ENCODE measurements around the gene FAM110C. TPM values are rescaled to one million over a fixed set of nuclear protein-coding genes. Genes with fewer than 3 reads are reported as not detected.

Gene FAM110C
- polyA plus RNA-seq, 1 of the 3 experiments (the other 2 are of a cell fraction): not detected

GRCh38 chr2:35852-36251 is 10.5 kb downstream of the FAM110C start:
- Histone ChIP-seq H3K4me2 (no peak overlapping the region), H3K4me3 (ENCODE audit: low read depth in 2 of 2, low read length in 1 of 2) (no peak overlapping the region), H2AFZ (ENCODE audit: low read depth) (no peak overlapping the region), H3K27ac (ENCODE audit: low read depth in 2 of 2, low read length in 1 of 2) (no peak overlapping the region), H3K4me1 (ENCODE audit: control insufficient read depth in 1 of 2, insufficient read depth in 2 of 2, low read depth in 1 of 2, low read length in 1 of 2) (no peaks in the 10 kb centered on the region), H4K20me1 (ENCODE audit: insufficient read depth) (no peaks in the 10 kb centered on the region), H3F3A (replicated peaks; ENCODE audit: insufficient read depth) (no peaks in the 10 kb centered on the region), H3K36me3 (replicated peaks in 1 of 2; ENCODE audit: control insufficient read depth in 1 of 2, insufficient read depth in 2 of 2, low read length in 1 of 2) (no peaks in the 10 kb centered on the region), H3K9me2 (no peaks in the 10 kb centered on the region), H3K79me2 (ENCODE audit: insufficient read depth) (no peaks in the 10 kb centered on the region), H3K9ac (no peak overlapping the region), H3K27me3 (ENCODE audit: insufficient read depth) (no peaks in the 10 kb centered on the region), H3K9me3 (no peaks in the 10 kb centered on the region)
- TF ChIP-seq RFX5 (IDR thresholded peaks at IDR 0.05; ENCODE audit: low read length) (no peak), FOXM1 (IDR thresholded peaks at IDR 0.05; ENCODE audit: low read depth) (no peak), ELF1 (IDR thresholded peaks at IDR 0.05) (no peak), EZH2phosphoT487 (IDR thresholded peaks at IDR 0.05; ENCODE audit: borderline replicate concordance, low read depth) (no peak), NFIC (IDR thresholded peaks at IDR 0.05; ENCODE audit: borderline replicate concordance) (no peak), SIN3A (IDR thresholded peaks at IDR 0.05; ENCODE audit: borderline replicate concordance, low read depth, low read length) (no peak), MXI1 (IDR thresholded peaks at IDR 0.05; ENCODE audit: low read depth, low read length) (no peak), RCOR1 (IDR thresholded peaks at IDR 0.05; ENCODE audit: low read length) (no peak), GATA2 (CRISPR knock-in tag; IDR thresholded peaks at IDR 0.05) (no peak), RAD21 (IDR thresholded peaks at IDR 0.05; ENCODE audit: low read length) (no peak)
- TF ChIP-seq, protein P1, sequence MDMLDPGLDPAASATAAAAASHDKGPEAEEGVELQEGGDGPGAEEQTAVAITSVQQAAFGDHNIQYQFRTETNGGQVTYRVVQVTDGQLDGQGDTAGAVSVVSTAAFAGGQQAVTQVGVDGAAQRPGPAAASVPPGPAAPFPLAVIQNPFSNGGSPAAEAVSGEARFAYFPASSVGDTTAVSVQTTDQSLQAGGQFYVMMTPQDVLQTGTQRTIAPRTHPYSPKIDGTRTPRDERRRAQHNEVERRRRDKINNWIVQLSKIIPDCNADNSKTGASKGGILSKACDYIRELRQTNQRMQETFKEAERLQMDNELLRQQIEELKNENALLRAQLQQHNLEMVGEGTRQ (IDR thresholded peaks at IDR 0.05; ENCODE audit: borderline replicate concordance, low read depth, low read length): no peak
- TF ChIP-seq, protein P2, sequence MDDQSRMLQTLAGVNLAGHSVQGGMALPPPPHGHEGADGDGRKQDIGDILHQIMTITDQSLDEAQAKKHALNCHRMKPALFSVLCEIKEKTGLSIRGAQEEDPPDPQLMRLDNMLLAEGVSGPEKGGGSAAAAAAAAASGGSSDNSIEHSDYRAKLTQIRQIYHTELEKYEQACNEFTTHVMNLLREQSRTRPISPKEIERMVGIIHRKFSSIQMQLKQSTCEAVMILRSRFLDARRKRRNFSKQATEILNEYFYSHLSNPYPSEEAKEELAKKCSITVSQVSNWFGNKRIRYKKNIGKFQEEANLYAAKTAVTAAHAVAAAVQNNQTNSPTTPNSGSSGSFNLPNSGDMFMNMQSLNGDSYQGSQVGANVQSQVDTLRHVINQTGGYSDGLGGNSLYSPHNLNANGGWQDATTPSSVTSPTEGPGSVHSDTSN (IDR thresholded peaks at IDR 0.05): no peak
- DNase-seq: no peak
- CTCF ChIA-PET: no interaction called here
- 6% methylated on average over 5 of the region's 5 CpGs for WGBS (ENCODE audit: low lambda C conversion rate)
- POLR2A ChIA-PET: no interaction called here

- ChIA-PET CTCF (no interaction called here), POLR2A (no interaction called here)
- Histone ChIP-seq H3K4me2 (no peak overlapping the region), H3K79me2 (ENCODE audit: insufficient read depth) (no peaks in the 10 kb centered on the region), H3K4me3 (ENCODE audit: low read depth in 2 of 2, low read length in 1 of 2) (no peak overlapping the region), H3K27me3 (ENCODE audit: insufficient read depth) (no peaks in the 10 kb centered on the region), H3K36me3 (replicated peaks in 1 of 2; ENCODE audit: control insufficient read depth in 1 of 2, insufficient read depth in 2 of 2, low read length in 1 of 2) (no peaks in the 10 kb centered on the region), H3K4me1 (ENCODE audit: control insufficient read depth in 1 of 2, insufficient read depth in 2 of 2, low read depth in 1 of 2, low read length in 1 of 2) (no peaks in the 10 kb centered on the region), H3K9me3 (no peaks in the 10 kb centered on the region), H3F3A (replicated peaks; ENCODE audit: insufficient read depth) (no peaks in the 10 kb centered on the region), H3K9me2 (no peaks in the 10 kb centered on the region), H2AFZ (ENCODE audit: low read depth) (no peak overlapping the region), H3K9ac (no peak overlapping the region), H4K20me1 (ENCODE audit: insufficient read depth) (no peaks in the 10 kb centered on the region), H3K27ac (ENCODE audit: low read depth in 2 of 2, low read length in 1 of 2) (no peak overlapping the region)
- 0% methylated on average over 7 of the region's 7 CpGs for WGBS (ENCODE audit: low lambda C conversion rate)
- TF ChIP-seq RAD21 (IDR thresholded peaks at IDR 0.05; ENCODE audit: low read length): no peak
- no peak for TF ChIP-seq FOXM1 (IDR thresholded peaks at IDR 0.05; ENCODE audit: low read depth)
- TF ChIP-seq, protein P1 (IDR thresholded peaks at IDR 0.05; ENCODE audit: borderline replicate concordance, low read depth, low read length): no peak
- TF ChIP-seq EZH2phosphoT487 (IDR thresholded peaks at IDR 0.05; ENCODE audit: borderline replicate concordance, low read depth): no peak
- no peak for TF ChIP-seq REST (IDR thresholded peaks at IDR 0.05; ENCODE audit: low read depth, low read length)
- no peak for TF ChIP-seq RFX5 (IDR thresholded peaks at IDR 0.05; ENCODE audit: low read length)
- no peak for TF ChIP-seq GATA2 (CRISPR knock-in tag; IDR thresholded peaks at IDR 0.05)
- TF ChIP-seq NFIC (IDR thresholded peaks at IDR 0.05; ENCODE audit: borderline replicate concordance): no peak
- TF ChIP-seq, protein P2 (IDR thresholded peaks at IDR 0.05): no peak
- DNase-seq: no peak
These were observed 12.7 kb downstream of the FAM110C start for GRCh38 chr2:33620-34019.

All from SK-N-SH (cell line).